H1 (cell line): ENCODE results near the gene PTCHD1. TPM values are rescaled to one million over a fixed set of nuclear protein-coding genes. Genes with fewer than 3 reads are reported as not detected.

Source experiments
- SIN3A ChIP-seq, 2 experiments: IDR thresholded peaks in 1 of 2; conservative IDR thresholded peaks in 1 of 2; 2 replicates each; pipeline ENCODE4 v1.6.1; 2011 to 2012; ENCODE audit warnings: low read length in 2 of 2, improper control_type of control experiment in 1 of 2, low read depth in 1 of 2, mild to moderate bottlenecking in 1 of 2
- polyA plus RNA-seq, 7 experiments: library from polyadenylated mRNA; depleted of rRNA in 3 of 7; stranded (reverse) in 5 of 7; unstranded in 2 of 7; fragments of >200 nt in 5 of 7; fragments of 200-250 nt in 2 of 7; gene quantifications; 1 replicate in 5 of 7; 2 replicates in 1 of 7; 4 replicates in 1 of 7; pipeline versions ENCODE4 v1.2.1 to v1.2.3, GENCODE V29; 2011 to 2013; ENCODE audit warnings: missing spikeins in 2 of 7, mixed read lengths in 2 of 7
- total RNA-seq: library from RNA; stranded (reverse); fragmentation: NEBNext Ultra II Directional; extraction: Animal tissue kit (Norgen Biotek cat#: 25700); gene quantifications from 2 replicates; pipeline ENCODE4 v1.2.1, GENCODE V29; 2021
- TF ChIP-seq, protein P1 (sequence below), 3 experiments: IDR thresholded peaks; 1 replicate in 2 of 3; 2 replicates in 1 of 3; pipeline versions ENCODE4 v1.5.1 to v1.6.1; 2011; ENCODE audit warnings: low read length in 3 of 3, mild to moderate bottlenecking in 3 of 3, inconsistent platforms in 2 of 3, low read depth in 1 of 3, moderate library complexity in 1 of 3; ENCODE audit not compliant: insufficient read depth in 1 of 3; ENCODE audit errors: control extremely low read depth in 1 of 3

Gene PTCHD1
- total and polyA plus RNA-seq, 2 of the 8 experiments (the other 6 are each of a cell fraction or from before 2014, with no cell fraction given), result 0.53 to 2.4 TPM

DNA sequence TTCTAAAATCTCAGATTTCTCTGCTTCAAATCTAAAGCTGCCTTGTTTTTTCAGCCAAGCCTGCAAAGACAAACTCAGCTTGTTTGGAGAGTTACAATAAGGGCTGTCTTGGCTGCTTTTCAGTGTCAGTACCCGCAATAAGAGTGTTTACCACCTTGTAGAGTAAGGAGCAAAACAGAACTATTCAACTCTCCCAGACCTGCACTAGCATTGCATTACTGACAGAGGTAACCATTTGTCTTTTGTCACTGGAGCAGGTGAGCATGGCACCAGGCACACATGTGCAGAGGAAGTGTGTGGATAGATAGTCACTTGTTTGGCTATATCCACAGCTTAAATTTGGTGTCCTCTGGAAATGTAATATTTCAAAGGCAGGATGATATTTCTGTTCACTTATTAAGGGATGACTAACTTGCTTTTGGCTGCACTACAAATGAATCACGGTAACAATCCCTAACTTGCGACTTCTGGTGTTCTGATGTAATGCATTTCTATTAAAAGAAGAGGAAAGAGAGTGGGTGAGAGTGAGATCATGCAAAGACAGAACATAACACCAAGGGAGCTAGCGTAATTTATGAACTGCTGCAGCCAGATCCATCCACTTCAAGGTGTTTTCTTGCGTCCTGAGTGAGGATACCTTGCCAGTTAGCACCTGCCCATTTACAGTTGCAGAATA, 38.6 kb downstream of the PTCHD1 start (continued):
- TF ChIP-seq, protein P1, sequence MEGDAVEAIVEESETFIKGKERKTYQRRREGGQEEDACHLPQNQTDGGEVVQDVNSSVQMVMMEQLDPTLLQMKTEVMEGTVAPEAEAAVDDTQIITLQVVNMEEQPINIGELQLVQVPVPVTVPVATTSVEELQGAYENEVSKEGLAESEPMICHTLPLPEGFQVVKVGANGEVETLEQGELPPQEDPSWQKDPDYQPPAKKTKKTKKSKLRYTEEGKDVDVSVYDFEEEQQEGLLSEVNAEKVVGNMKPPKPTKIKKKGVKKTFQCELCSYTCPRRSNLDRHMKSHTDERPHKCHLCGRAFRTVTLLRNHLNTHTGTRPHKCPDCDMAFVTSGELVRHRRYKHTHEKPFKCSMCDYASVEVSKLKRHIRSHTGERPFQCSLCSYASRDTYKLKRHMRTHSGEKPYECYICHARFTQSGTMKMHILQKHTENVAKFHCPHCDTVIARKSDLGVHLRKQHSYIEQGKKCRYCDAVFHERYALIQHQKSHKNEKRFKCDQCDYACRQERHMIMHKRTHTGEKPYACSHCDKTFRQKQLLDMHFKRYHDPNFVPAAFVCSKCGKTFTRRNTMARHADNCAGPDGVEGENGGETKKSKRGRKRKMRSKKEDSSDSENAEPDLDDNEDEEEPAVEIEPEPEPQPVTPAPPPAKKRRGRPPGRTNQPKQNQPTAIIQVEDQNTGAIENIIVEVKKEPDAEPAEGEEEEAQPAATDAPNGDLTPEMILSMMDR (IDR thresholded peaks at IDR 0.05; ENCODE audit: control extremely low read depth in 1 of 3, insufficient read depth in 1 of 3, low read depth in 1 of 3, low read length in 3 of 3), result no peak
- TF ChIP-seq SIN3A (conservative IDR thresholded peaks at IDR 0.05 in 1 of 2, IDR thresholded peaks at IDR 0.05 in 1 of 2; ENCODE audit: low read depth in 1 of 2, low read length in 2 of 2), result no peak
